GM19193 (cell line): ENCODE results near the gene MOV10L1.

Source experiments
- POLR2A ChIP-seq: IDR thresholded peaks from 4 replicates; pipeline ENCODE4 v1.6.1; 2011; ENCODE audit not compliant: insufficient read depth, insufficient read length; ENCODE audit errors: extremely low read depth

MOV10L1 gene

GRCh38 chr22:50056214-50056972 is 33.4 kb upstream of the MOV10L1 start:
- no peak for TF ChIP-seq POLR2A

- TF ChIP-seq POLR2A, result no peak
Observed at GRCh38 chr22:50057278-50058060, 32.3 kb upstream of the MOV10L1 start.

- no peak for TF ChIP-seq POLR2A
Observed at GRCh38 chr22:50058061-50058905, 31.5 kb upstream of the MOV10L1 start, which contains the start of gene TTLL8. Gene TTLL8, minus strand, starts transcription at chr22:50058298.

DNA sequence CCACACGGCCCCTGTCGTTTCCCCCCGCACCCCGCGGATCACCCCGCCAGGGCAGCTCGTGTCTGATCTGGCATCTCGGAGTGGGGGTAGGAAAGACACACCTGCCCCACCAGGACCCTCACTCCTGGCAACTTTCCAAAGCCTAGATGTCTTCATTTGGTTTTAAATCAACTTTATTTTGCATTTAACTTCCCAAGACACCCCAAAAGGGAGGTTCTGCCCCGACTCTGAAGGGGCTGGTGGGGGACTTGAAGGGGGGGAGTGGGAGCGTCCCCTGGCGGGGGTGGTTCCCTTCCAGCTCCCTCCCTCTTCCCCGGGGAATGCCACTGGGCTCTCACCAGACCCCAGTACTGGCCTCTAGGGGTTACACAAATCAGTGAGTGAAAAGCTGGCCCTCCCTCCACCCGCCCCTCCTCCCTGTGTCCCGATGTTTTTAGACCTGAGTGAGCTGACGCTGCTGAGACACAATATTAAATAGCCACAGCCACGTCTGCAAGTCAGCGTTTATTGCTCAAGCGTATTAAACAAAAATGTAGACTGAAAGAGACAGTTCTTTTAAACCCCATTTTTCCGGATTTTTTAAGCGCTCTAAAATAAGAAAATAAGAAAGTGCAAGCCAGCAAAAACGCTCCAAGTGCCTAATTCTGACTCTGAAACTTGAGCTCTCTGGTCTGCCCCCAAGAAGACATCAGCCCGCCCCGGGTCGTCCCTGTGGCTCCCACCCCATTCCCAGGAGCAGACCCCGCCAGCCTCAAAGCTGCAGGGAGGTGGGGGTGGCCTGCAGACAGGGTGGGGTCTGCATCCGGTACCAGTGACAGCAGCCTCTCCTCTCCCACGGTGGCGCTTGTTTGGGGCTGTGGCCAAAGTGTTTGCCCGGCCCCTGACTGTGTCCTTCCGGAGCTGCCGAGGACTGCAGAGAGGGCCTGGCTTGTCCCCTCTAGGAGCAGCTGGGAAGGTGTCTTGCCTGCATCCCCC is 30.6 kb upstream of the MOV10L1 start:
- TF ChIP-seq POLR2A, result no peak

- no peak for TF ChIP-seq POLR2A
Observed at GRCh38 chr22:50059881-50060262, 29.9 kb upstream of the MOV10L1 start.

GRCh38 chr22:50060441-50061140 is 29.2 kb upstream of the MOV10L1 start:
- no peak for TF ChIP-seq POLR2A

GRCh38 chr22:50061141-50061823 is 28.5 kb upstream of the MOV10L1 start:
- TF ChIP-seq POLR2A, result no peak

- TF ChIP-seq POLR2A, result no peak
Observed at GRCh38 chr22:50061824-50062355, 27.9 kb upstream of the MOV10L1 start.

DNA sequence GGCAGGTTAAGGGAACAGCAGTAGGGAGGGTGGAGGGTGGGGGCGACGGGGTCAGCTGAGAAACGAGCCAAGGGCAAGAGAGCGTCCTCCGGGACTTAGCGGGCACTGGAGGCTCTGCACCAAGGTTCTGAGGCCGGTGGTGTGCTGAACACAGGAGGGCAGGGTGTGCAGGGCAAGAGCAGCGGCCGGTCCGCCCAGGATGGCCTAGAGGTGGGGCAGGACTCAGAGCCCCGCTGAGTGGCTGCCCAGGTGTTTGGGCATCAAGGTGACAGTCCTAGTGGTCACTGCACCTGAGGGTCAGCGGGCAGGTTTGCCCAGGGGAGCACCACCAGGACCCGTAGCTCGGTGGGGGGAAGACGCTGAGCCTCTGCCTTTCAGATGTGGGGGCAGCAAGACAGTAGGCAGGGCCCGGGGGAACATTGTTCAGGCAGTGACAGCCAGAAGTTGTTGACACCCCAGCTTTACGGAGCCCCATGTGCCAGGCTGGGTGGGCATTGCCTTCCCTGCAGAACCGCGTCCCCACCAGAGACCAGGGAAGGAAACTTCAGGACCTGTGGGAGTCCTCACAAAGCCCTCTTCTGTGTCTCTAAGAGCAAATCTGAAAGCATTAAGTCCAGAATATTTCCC is 27.2 kb upstream of the MOV10L1 start:
- no peak for TF ChIP-seq POLR2A

DNA sequence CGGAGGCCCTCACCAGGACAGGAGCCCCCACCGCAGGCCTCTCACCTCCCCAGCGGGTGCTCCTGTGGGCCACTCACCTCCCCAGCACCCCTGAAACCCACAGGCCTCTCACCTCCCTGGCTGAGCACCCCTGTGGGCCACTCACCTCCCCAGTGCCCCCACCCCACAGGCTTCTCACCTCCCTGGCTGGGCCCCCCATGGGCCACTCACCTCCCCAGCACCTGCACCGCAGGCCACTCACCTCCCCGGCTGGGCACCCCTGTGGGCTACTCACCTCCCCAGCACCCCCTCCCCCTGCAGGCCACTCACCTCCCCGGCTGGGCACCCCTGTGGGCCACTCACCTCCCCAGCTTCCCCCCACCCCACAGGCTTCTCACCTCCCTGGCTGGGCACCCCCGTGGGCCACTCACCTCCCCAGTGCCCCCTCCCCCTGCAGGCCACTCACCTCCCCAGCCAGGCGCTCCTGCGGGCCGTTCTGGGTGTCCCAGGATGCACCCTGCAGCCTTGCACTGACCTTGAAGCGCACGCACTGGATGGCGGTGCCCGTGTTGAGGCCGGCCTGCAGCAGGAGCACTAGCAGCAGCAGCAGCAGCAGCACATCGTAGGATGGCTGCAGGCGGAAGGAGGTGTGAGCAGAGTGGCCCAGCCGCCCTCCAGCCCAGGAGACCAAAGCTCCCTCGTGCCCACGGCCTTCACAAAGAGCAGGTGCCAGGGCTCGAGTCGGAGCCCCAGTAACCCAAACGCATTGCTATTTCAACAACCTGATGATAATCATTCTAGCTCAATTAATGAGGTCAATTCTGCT is 26.0 kb upstream of the MOV10L1 start:
- TF ChIP-seq POLR2A, result no peak

- TF ChIP-seq POLR2A, result no peak
Observed at GRCh38 chr22:50064453-50064852, 25.4 kb upstream of the MOV10L1 start.
